ENCODE data around the gene CD79A.

CD79A gene

DNA sequence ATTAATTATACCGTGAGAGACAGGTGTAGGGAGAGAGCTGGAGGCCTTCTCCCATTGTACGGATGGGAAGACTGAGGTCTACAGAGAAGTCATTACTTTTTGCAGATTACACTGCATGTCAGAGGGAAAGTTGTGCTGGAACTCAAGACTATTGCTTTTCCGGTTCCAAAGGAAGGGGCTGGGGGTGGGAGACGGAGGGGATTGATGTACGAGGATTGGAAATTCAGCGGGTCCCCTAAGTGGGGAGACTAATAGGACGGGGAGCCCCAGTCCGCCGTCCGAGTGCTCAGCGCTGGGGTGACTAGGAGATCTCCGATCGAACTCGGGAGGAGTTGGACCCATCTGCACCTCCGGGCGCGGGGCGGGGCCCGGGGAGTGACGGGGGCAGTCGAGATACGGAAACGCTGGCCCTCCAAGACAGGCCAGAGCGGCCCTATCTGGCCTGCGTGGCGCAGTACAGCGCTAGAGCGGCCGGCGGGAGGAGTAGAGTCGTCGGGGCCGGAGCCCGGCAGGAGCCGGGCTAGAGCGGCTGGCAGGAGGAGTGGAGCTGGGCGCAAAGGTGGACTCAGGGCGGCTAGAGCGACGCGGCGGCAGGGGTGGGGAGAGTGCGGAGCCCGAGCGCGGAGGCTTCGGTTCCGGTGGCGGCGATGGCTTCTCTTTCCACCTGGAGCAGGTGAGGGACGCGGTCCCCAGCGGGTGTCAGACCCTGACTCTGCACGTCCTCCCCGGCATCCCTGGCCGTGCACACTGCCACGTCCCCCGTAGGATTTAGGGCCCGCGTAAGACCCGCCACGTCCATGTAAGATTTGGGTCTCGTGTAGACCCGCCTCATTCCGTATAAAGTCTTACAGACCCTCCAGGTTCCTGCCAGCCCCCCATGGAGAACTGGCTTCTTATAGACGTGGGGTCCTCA, 7.0 kb downstream of the CD79A start:
- peak; percentile 70 for TF ChIP-seq POLR2A (IDR thresholded peaks at IDR 0.05; ENCODE audit: low read depth, low read length)
- FAIRE-seq (no peak), DNase-seq (ENCODE audit: insufficient read length, low spot score) (peak; percentile 97)

GRCh38 chr19:41886761-41887710, 10.0 kb downstream of the CD79A start:
- TF ChIP-seq POLR2A (IDR thresholded peaks at IDR 0.05; ENCODE audit: low read depth, low read length), result no peak
- FAIRE-seq, result no peak
- no peak for DNase-seq (ENCODE audit: insufficient read length, low spot score)

GRCh38 chr19:41887711-41888382, 10.8 kb downstream of the CD79A start:
- DNase-seq (ENCODE audit: insufficient read length, low spot score), result peak; percentile 97
- TF ChIP-seq POLR2A (IDR thresholded peaks at IDR 0.05; ENCODE audit: low read depth, low read length), result no peak

DNA sequence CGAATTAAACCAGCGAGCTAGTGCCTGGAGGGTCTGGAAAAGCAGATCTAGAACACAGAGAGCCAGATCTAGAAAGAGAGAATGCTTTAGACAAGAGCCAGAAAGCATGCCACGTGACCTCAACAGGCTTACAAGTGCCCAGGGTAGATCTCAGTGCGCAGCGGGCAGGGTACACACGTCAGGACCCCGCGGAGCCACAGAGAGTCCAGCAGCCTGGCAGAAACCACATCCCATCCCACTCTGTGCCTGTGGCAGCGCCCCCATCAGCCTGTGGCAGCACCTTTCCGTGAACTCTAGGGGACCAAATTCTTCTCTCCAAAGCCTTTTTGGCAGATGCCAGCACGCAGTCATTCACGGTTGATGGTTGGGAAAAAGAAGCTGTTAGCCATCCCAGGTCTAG, 11.8 kb downstream of the CD79A start:
- DNase-seq (ENCODE audit: insufficient read length, low spot score), result no peak
- FAIRE-seq, result no peak
- no peak for TF ChIP-seq POLR2A (IDR thresholded peaks at IDR 0.05; ENCODE audit: low read depth, low read length)

More at GRCh38 chr19:41887711-41888382, 10.8 kb downstream of the CD79A start:
- FAIRE-seq, result no peak

DNA sequence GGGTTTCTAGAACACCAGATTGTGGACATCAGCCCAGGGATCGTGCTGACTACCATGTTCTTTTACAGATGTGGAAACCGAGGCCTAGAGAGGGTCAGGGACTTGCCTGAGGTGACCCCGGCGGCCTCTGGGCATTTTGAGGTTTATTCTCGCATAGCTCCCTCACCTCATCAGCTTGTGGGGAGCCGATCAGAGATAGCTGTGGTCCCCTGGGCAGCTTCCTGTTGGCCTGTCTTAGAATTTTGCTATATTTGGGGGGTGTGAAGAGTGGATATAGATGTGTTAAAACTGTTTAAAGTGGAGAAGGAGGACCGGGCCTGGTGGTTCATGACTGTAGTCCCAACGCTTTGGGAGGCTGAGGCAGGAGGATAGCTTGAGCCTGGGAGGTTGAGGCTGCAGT, 12.8 kb downstream of the CD79A start:
- no peak for DNase-seq (ENCODE audit: insufficient read length, low spot score)
- no peak for TF ChIP-seq POLR2A (IDR thresholded peaks at IDR 0.05; ENCODE audit: low read depth, low read length)
- no peak for FAIRE-seq

GRCh38 chr19:41890936-41891335, 13.9 kb downstream of the CD79A start:
- no peak for FAIRE-seq
- no peak for TF ChIP-seq POLR2A (IDR thresholded peaks at IDR 0.05; ENCODE audit: low read depth, low read length)
- DNase-seq (ENCODE audit: insufficient read length, low spot score), result no peak

GRCh38 chr19:41892173-41892902, 15.3 kb downstream of the CD79A start:
- FAIRE-seq, result no peak
- no peak for DNase-seq (ENCODE audit: insufficient read length, low spot score)
- TF ChIP-seq POLR2A (IDR thresholded peaks at IDR 0.05; ENCODE audit: low read depth, low read length), result no peak

DNA sequence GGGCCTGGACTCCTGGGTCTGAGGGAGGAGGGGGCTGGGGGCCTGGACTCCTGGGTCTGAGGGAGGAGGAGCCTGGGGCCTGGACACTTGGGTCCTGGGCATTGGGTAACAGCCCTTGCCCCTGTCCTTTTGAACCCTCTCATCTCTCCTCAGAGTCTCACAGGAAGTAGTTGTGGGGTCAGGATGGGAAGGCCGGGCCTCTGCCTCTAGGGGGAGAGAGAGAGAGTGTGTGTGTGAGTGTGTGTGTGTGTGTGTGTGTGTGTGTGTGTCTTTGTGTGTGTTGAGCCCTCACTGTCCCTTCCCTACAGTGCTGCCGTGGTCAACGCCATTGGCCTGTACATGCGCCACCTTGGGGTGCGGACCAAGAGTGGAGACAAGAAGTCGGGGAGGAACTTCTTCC, 16.8 kb downstream of the CD79A start:
- no peak for DNase-seq (ENCODE audit: insufficient read length, low spot score)
- no peak for TF ChIP-seq POLR2A (IDR thresholded peaks at IDR 0.05; ENCODE audit: low read depth, low read length)
- no peak for FAIRE-seq

- FAIRE-seq (no peak), DNase-seq (ENCODE audit: insufficient read length, low spot score) (no peak)
Observed at GRCh38 chr19:41894350-41894749, 17.3 kb downstream of the CD79A start.

DNA sequence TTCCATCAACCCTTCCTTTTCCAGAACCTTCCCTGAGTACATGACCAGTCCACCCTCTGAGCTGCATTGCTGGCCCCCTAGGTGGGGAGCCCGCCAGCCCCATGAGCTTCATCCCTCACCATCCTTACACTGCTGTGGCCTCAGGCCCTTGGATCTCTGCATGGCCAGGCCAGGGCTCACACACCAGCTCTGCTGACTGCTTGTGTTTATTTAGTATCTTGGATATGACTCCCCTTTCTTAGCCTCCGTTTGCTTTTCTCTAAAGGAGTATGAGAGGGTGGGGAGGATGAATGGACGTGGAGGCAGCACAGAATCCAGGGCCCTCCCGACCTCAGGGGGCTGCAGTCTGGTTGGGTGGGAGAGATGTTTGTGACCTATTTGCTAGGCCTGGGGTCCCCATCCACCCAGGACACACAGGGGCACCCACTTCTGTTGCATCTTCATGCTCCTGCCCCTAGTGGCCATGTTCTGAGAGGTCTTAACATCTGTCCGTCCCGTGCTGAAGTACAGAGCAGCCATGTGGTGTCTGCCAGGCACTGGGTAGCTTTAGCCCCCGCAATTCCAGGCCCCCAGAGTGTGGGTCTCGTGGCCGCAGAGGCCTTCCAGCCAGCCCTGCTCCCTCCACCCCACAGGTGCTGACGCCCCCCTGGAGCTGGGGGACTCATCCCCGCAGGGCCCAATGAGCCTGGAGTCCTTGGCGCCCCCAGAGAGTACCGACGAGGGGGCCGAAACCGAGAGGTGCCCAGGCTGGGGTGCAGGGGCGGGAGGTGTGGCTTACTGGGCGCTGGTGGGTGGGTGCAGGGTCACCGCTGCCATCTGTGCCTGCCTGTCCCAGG, 18.9 kb downstream of the CD79A start:
- FAIRE-seq (no peak), DNase-seq (ENCODE audit: insufficient read length, low spot score) (no peak)
- no peak for TF ChIP-seq POLR2A (IDR thresholded peaks at IDR 0.05; ENCODE audit: low read depth, low read length)

More at GRCh38 chr19:41894350-41894749, 17.3 kb downstream of the CD79A start:
- TF ChIP-seq POLR2A (IDR thresholded peaks at IDR 0.05; ENCODE audit: low read depth, low read length), result no peak

DNA sequence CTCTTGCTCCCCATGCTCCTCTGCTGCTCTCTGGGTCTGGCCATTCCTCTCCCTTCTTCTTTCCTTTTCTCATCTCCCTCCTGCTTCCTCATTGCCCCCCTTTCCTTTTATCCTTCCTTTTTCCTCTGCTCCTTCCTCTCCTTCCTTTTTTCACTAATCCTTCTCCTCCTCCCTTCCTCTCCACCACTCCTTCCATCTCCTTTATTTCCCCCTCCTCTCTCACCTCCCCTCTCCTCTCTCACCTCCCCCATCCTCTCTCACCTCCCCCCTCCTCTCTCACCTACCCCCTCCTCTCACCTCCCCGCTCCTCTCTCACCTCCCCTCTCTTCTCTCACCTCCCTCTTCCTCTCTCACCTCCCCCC, 19.5 kb downstream of the CD79A start:
- TF ChIP-seq POLR2A (IDR thresholded peaks at IDR 0.05; ENCODE audit: low read depth, low read length), result no peak
- FAIRE-seq (no peak), DNase-seq (ENCODE audit: insufficient read length, low spot score) (no peak)

DNA sequence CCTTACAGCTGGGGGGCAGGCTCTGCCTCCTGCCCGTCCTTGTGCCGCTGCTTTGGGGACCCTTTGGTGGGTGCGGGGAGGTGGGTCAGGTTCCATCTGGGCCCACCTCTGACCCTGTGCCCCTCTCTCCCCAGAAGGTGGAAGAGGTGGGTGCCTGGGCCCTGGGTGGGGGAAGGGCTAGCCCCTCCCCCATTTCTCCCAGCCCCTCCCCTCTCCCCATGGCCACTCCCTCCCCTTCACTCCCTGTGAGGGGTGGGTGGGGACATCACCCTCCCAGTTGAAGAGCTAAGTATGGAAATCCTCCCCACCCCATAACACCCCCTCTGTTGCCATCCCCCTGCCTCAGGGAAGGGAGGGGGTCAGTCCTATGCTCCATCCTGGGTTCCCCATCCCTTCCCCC, 20.1 kb downstream of the CD79A start:
- no peak for DNase-seq (ENCODE audit: insufficient read length, low spot score)
- no peak for FAIRE-seq
- no peak for TF ChIP-seq POLR2A (IDR thresholded peaks at IDR 0.05; ENCODE audit: low read depth, low read length)
